GM10266 (cell line): ENCODE data around the gene MYO7B.

Source experiments
- DNase-seq: peaks from one replicate; pipeline ENCODE4 v3.0.0; 2012; ENCODE audit errors: extremely low spot score
- CTCF ChIP-seq: IDR thresholded peaks from 2 replicates; pipeline ENCODE4 v1.5.1; 2012; ENCODE audit warnings: mild to moderate bottlenecking, low read depth; ENCODE audit not compliant: control insufficient read depth, insufficient read depth; ENCODE audit errors: missing control alignments

MYO7B gene

DNA sequence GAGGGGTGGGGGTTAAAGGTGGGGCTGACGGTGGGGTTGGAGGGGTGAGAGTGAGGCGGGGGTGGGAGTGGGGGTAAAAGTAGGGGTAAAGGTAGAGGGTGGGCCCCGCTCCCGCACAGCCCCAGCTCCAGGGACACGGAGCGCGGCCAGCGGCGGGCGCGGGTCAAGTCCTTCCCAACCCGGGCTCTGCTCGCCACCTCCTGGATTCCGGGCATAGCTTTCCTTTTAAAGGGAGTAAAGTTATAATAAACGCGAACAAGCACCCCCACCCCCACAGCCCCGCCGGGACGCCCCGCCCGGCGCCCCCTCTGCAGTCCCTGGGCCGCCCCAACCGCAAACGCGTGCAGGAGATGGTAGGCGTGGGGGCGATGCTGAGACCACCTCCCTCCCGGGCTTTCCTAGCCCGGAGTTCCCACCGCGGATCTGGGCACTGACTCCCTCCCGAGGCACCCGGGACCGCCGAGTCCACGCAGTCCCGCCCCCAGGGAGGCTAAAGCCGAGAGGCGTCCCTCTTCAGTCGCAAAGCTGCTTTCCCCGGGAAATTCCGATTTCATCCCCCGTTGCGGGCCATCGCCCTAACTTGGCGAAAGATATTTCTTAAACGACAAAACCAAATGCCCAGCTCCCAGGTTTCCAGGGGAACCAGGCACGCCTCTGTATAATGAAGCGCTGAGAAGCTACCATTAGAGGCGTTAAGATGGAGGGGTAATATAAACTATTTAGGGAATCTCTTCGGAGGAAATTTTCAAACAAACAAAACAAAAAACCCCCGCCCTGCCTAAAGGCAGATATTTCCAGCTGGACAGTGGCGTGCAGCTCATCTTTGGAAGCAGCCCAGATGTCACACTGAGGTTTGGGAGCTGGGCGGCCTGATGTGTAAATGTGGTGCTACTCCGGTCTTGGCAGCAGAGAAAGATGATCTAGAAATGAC, 140.1 kb downstream of the MYO7B start, which contains the start of gene LIMS2:
LIMS2 (minus strand) TSS at position 200 of the 931 bp plus-strand sequence. CDS start 506 bp downstream, outside the sequence.
- no peak for DNase-seq
- TF ChIP-seq CTCF, result no peak

- no peak for DNase-seq
- no peak for TF ChIP-seq CTCF
These were observed 141.4 kb downstream of the MYO7B start for GRCh38 chr2:127676906-127677305.

DNA sequence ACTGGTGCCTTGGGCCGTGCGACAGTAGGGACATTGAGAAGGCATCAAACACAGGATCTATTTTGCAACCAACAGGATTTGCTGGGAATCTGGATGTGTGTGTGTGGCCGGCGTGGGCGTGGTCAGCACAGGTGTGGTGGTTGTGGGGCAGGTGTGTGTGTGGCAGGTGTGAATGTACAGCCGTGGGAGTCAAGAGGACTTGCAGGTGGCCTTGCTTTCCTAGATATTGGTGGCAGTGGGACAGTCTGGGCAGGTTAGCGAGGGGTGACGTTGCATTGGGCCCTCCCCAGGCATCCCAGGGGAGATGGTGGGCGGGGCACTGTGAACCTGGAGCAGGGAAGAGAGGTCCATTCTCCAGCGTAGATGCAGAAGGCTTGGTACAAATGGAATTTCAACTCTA, 143.0 kb downstream of the MYO7B start:
- no peak for DNase-seq
- TF ChIP-seq CTCF, result no peak

DNA sequence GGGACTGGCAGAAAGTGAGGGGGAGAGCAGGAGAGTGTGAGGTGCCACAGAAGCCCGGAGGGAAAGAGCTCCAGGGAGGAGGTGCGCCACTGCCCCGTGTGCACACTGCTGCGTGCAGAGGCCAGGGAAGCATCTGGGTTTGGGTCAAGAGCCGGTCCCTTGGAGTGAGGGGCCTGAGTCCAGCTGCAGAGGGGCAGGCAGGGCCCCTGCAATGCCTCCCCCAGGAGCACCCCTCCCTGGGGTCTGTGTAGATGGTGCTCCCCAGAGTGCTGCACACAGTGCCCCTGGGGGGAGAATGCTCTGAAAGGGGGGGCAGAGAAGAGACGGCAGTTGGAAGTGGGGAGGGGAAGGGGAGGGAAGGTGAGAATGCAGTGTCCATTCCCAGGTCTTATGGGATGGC, 143.5 kb downstream of the MYO7B start:
- TF ChIP-seq CTCF, result no peak
- no peak for DNase-seq

GRCh38 chr2:127679680-127680361, 144.3 kb downstream of the MYO7B start:
- no peak for TF ChIP-seq CTCF

DNA sequence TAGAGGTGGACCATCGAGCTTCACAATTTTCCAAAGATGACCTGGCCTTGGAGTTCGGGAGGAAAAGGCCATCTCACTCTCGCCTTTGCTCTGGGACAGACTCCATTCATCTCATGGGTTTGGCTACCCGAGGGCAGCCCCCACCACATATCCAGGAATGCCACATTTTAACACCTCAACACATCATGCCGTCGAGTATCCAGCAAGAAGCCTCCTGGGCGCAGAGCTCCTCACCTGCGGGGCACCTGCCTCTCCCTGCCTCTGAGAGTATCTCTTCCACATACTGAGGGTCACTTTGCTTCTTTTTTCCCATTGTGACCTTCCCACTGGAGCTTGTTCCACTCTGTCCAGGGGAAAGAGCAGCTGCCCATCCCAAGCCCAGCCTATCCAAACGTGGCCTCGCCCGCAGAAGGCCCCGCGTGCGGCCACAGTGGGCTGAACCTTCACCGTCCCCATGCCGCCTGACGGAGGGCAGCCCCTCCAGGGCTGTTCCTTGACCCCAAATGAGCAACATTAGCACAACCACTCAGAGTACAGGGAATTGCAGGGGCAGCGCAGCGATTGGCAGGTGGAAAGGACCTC, 145.3 kb downstream of the MYO7B start:
- TF ChIP-seq CTCF, result no peak
- no peak for DNase-seq

More at GRCh38 chr2:127679680-127680361, 144.3 kb downstream of the MYO7B start:
- no peak for DNase-seq
